ENCODE results near the gene CMTM8.

Gene CMTM8

DNA sequence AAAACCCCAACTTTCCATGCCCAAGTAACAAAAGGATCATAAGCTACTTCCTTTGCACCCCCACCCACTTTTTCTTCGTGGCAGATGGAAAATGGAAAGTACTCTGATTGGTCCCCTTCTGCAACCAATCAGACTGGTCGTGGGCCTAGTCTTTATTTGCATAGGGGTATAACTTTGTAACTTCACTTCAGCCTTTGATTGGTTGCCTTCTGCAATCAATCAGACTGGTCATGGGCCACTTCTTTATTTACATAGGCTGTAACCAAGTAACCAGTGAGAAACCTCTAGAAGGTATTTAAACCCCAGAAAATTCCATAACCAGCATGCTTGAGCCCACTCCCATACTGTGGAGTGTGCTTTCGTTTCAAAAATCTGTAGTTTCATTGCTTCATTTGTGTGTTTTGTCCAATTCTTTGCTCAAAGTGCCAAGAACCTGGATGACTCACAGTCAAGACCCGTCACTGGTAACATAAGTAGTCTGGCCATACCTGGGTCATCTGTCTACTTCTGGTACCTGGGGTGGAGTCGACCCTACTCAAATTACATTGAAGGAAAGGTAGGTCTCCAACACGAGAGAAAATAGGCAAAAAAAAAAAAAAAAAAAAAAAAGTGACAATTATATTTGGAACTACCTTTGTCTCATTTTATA is 41.9 kb downstream of the CMTM8 start:
- DNase-seq = no peak

DNA sequence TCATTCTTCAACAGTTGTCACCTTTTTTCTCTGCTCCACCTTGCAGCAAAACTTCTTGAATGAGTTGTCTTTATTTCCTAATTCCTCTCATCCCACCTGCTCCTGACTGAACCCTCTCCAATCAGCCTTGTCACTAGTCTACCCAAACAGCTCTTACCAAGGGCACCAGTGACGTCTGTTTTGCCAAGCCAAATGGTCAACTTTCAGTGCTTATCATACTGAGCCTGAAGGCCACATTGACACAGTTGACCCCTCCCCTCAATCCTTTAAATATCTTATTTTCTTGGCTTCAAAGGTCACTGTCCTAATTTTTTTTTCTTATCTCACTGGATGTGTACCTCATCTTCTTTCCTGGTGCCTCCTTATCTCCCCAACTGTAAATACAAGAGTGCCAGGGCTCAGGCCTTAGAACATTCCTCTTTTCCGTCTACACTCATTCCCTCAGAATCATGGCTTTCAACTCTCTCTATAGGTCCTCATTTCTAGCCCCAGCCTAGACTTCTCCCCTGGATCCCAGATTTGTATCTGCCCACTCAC is 43.2 kb downstream of the CMTM8 start:
- DNase-seq = no peak

DNA sequence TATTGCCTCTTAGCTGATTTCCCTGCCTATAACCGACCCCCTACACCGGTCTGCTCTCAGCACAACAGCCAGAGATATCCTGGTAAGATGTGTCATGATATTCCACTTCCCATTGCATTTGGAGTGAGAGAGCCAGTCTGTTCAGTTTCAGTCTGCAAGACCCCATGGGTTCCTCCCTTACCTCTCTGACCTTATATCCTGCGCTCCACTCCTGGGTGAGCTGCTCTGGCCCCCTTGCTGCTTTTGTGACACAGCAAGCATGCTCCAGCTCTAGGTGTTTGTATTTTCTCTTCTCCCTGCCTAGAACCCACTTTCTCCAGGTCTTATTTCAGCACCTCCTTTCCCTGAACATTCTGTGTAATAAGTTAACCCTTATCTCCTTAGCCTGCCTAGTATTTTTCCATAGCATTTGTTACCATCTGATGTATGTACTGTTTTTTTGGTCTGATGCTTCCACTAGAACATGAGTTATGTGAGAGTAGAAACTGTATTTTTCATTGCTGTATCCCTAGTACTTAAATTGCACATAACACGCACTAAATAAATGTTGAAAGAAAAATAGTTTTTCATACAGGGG is 44.2 kb downstream of the CMTM8 start:
- DNase-seq = no peak

DNA sequence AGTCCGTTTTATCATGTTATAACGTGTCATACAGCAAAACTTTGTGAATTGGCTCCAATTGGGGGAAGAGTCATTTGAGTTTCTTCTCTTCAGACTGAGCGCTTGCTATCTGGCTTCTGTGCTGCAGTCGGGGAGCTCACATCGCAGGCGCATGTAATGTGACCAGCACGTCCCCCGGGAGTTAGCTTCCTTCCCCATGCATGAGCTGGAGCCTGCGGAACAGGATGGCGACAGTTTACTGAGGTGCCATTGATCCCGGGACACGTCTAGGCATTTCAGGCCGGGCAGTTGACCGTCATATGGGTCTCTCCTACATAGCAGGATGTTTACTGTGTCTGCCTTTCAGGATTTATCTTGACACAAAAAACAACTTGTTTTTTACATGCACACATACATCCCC is 44.8 kb downstream of the CMTM8 start:
- peak in 1 of 2 donors; percentile 8 for DNase-seq

DNA sequence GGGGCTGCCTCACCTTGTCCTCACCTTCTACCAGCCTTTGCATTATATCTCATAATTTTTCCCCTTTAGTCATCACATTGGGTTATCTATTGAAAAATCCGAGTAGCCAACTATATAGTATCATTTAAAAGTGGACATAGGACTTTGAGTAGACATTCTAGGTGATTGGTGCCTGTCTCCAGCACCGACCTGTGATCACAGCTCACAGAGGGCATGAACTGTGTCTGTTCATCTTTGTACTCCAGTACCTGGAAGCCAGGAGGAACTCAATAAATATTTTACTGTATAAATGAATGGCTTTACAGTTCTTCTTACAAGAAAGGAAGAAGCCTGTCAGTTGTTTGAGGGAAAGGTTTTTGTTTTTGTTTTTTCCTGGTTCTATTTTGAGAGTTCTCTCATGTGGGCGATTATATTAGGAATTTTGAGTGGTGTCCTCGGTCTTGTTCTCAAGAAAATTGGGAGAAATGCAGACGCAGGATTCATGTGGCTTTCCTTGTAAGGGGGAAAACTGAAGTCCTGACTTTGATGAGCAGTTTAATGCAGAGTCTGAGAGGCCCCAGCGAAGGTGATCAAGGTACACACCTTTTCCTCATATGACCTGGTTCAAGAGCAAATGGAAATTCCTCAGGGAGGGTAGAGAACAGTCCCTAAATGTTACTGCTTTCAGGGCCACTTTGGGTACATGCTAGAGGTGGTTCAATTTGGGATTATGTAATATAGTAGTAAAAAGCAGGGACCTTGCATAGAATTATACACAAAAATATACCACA is 46.1 kb downstream of the CMTM8 start:
- DNase-seq = no peak

DNA sequence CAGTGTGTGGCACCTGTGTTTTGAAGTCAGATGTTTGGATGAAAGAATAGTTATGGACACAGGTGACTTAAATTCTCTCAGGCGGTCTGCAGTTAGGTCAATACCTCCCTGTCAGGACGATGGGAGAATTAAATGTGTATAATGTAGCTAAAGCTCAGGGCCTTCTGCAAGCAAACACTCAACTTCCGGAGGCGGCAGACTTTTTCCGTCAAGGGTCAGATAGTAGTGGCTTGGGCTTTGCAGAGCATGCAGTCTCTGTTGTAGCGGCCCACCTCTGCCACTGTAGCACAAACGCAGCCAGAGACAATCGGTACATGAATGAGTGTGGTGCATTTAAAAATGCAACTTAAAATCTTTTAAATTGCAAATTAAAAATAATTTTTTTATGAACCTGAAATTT is 47.4 kb downstream of the CMTM8 start:
- no peak for DNase-seq

DNA sequence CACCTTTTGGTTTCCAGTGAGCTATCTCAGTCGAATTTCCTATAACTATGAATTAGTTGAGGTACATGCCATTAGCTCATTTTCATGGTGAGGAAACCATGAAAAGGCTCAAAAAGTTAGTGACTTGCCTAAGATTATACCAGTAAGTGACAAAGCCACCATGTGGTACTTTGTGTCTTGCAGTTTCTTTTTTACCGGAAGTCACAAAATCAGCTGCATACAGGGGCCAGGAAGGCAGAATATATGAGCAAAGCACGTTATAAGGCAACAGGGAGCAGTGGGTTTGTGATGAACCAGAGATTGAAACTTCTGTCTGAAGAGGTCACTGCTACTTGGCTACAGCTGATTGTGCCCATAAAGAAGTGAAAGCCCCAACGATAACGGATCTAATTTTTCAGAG is 50.3 kb downstream of the CMTM8 start:
- peak in 1 of 2 donors; percentile 55 for DNase-seq

DNA sequence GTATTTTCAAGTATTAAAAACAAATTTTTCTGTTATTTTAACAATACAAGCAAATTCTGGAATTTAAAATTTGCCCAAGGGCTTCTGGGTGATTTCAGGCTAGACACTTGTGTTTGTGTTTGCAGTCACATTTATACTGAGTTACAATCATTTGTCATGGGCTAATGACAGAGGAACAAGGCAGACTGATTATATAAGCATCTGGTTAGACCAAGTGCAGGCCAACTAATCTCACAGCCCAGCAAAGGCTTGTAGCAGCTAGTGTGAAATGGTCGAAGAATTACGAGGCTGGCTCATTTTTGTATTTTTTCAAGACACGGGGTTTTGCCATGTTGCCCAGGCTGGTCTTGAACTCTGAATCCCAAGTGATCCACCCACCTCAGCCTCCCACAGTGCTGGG is 52.1 kb downstream of the CMTM8 start:
- no peak for DNase-seq

DNA sequence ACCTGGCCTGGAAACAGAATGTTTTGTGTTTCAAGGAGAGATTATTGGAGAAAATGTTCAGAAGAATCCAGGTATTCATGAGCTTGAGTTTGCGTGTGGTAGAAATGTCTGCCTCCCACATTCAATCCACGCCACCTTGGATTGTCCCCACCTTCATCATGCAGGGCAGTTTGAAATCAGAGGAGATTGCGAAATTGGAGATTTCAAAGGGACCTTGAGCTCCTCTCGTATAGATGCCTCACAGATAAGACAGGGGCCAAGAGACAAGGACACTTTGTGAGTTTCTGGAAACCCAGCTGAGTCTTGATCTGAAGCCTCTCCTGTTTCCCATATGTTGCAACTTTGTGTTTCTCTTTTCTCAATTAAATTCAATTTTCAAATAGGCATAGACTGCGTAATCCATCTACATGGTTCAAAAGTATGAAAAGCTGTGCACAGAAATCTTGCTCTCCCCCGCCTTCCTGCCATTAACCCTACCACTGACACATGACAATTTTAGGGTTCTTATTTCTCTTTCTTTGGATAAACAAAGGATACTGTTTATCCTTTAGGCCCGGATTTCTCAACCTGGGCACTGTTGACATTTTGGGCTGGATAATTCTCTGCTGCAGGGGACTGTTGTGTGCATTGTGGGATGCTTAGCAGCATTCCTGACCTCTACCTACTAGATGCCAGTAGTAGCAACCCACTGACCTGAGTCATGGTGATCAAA is 53.8 kb downstream of the CMTM8 start:
- DNase-seq = no peak

DNA sequence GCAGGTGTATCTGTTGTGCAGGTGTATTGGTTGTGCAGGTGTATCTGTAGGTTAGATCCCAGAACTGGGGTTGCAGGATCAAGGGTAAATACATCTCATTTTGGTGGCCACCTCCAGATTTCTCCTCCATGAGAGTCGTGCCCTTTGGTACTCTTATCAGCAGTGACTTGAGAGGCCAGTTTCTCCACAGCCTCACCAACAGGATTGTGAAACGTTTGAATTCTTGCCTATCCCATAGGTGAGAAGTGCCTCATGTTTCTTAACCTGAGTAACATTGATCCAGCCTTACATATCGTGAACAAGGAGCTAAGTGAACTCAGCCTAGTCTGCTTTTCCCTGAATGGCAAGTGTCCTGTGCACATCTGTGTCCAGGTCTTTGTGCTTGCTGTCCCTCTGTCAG is 55.4 kb downstream of the CMTM8 start:
- DNase-seq = no peak

DNA sequence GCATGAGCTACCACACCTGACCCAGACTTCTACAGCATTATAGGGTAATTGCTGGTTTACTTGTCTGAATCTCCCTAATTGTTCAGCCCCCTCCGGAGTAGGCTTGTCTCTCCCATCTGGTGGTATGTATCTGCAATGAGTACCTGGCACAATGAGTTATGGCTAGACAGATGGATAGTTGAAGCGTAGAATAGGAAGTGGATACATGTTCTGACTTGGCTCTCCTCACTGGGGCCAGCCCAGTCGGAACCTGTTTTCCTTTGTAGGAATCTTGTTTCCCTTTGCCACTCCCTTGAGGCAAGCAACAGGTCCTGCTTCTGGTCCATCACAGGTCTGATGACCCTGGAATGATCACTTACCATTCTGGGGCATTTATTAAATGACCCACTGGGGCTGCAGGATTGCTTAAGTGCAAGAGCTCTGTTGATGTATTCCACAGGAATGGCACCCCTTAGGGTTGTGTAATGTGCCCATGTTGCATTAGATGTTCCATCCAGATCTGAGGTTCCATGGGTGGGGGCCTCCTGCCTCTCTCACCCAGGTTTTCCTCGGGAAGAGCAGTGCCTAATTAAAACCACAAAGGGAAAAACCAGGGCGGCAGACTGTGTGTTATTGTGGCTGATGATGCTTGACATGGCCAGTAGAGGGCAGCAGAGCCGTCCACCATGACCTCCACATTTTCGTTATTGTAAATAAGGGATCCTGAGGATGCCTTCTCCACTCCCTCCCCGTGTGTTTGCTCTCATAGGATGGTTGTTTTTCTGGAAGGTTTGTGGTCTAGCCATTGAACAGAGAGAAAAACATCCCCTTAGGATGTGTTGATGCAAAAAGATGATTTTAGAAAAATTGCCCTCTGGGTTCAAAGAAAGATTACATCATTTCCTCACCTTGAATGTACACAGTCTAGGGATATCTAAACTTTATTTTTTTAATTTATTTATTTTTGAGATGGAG is 58.0 kb downstream of the CMTM8 start:
- peak; percentile 59 to 67 for DNase-seq

DNA sequence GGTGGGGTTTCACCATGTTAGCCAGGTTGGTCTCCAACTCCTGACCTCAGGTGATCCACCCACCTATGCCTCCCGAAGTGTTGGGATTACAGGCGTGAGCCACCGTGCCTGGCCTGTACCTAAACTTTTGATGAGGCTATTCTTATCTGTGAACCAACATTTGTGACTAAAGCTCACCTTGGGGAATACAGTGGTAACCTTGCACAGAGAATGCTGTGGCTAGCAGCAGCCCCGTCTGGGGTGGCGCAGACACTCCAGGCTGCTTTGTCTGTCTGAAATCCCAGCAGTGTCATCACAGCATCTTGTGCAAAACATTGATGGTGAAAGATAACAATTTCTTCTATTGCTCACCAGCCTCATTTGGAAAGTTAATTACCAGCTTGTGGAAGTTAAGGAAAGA is 58.9 kb downstream of the CMTM8 start:
- peak; percentile 59 to 63 for DNase-seq

DNA sequence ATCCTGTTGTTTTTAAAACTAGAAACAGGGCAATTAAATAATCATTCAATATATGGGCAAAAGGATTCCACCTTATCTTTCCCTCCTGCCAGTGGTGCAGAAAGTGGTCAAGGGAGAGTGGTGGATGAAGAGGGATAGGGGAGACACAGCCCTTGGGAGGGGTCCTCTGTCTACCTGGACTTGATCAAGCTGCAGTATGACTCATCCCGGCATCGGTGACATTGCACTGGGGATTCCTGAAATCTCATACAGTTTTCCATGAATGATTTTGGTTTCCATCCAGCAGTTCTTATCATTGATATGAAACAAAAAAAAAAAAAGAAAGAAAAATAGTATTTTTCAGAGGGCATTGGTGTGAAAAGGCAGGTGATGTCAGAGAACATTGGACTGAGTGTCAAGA is 62.9 kb downstream of the CMTM8 start:
- DNase-seq = no peak

DNA sequence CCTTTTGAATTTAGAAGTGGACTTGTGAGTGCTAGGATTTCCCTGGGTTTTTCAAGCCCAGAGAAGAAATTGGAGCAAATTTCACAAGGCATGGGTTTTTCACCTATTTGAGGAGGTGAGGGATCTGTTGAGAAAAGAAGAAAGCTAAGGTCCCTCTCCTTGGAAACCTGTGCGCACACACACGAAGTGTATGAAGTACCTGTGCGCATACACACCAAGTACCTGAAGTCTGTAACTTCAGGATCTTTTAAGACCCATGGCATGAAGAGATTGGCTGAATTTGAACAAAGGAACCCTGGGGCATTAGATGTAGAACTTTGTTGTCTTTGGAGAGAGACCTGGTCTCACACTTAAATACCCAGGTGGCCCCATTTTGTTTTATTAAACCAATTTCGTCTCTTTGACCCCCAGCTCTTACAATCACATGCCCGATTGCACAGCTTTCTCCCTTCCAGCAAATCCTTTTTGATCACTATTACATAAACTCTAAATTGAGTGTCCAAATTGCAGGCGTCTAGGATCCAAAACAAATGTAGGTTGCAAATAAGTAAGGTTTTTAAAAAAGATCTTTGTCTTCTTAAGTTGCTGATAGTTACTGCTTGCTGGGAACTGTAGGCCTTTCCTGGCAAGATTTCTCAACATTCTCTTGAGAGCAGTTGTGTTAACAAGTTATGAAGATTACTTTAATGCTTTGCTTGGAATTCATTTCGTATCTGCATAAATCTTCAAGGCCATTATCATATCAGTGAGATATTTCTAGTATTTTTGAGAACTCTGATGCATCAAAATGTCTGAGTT is 64.3 kb downstream of the CMTM8 start:
- no peak for DNase-seq

DNA sequence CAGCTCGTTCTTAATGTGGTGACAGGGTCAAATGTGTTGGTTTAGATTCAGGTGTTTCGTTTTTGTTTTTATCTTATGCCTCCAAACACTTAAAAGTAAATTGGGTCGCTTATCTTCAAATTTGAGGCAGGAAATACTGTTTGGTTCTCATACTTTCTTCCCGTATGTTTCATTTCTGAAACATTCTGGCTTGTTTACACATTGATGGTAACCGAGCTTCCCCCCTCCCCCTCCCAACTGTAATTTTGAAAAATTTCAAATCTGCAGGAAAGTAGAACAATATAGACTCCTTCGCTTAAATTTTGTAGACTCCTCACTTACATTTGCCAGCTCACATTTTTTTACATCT is 64.9 kb downstream of the CMTM8 start:
- peak in 1 of 2 donors; percentile 32 for DNase-seq

DNA sequence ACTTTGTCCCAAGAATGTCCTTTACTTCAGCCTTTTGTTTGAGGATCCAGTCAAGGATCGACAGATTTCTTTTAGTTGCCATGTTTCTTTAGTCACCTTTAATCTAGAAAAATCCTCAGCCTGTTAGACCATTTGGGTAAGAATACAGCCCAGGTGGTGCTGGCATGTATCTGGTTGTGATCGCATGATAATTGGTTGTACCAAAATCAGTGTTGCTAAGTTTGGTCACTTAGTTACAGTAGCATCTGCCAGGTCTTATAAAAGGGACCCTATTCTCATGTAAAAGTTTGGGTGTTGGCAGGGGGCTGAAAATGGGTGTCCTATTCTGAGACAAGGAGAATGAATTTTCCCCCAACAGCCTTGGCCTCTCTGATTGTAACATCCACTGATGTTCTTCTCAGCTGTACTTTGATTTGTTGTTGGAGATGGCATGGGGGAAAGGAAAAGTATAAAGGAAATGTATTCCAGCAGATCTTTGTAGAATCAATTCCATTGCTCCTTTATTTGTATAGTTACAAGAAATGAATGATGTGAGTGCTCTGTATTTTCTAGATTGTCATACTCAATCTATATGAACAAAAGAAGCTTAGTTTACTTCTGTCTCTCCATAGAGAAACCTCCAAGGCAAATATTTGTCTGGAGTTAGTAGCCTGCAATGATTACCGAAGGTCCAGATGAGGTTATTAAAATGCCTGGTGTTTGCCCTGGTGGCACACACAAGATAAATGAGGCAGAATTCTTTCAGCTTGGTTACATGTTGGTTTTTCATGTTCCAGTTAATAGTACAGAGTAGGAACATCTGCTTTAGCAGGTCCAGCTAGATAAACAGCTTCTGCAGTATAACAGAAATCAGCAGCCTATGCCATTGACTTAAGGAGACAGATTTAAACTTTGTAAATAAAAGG is 65.7 kb downstream of the CMTM8 start:
- DNase-seq = no peak

DNA sequence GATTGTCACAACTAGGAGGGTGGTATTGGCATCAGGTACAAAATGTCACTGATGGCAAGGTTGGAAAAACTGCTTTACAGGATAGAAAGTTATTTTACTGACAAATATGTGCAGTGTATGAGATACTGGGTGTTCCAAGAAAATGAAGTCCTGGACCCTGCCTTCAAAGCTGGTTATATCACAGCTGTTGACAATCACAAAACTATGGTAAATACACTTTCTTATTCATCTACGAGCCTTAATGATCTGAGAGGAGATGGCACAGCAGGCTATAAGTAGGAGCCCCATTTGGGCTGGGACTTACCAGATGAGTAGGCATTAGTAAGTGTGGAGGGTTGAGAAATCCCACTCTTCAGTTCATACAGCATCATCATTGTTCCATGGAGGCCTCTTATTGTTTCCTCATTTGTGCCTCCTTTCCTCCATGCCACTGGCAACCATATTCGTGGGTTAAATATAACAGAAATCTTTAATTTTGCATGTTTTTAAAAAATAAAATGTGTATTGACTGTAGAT is 66.9 kb downstream of the CMTM8 start:
- no peak for DNase-seq

DNA sequence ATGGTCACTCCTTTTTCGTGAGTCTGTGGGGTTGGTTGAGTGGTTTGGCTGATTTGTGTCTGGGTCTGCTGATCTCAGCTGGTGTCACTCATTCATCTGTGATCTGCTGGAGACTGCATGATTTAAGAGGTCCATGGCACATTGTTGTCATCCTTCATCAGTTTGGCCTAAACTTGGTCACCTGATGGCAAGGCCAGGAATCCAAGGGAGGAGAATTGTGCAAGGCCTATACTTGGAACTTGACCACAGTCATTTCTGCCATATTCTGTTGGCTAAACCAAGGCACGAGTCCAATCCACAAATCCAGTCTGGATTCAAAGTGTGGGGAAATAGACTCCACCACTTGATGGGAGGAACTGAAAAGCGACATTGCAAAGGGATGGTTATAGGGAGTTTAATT is 67.6 kb downstream of the CMTM8 start:
- no peak for DNase-seq

DNA sequence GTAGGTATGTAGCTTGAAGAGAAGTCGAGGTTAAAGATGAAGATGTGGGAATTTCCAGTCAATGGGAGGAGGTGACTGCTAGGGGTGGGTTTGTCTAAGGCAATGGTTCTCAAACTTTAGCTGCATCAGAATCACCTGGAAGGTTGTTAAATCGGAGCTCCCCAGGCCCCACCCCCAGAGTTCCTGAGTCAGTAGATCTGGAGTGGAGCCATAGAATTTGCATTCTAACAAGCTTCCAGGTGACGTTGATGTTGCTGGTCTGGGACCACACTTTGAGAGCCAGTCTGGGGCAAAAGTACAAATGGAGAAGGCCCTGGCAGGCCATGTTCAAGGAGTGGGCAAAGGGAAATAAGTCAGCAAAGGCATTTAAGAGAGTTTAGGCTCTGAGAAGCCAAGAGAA is 69.1 kb downstream of the CMTM8 start:
- no peak for DNase-seq

DNA sequence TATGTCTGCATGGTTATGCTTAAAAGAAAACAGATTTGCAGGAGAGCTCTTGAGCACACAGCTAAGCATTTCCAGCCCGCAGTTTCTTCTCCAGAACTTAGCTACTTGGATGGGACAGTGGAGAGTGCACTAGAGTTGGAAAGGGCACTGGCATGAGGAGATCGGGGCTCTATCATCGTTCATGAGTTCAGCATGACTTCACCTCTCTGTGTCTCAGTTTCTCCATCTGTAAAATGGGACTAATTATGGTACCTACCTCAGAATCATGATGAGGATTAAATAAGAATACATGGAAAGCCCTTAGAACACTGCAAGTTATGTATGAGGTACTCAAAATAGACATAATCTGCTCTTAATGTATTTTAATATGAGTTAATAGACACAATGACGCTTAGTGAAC is 69.9 kb downstream of the CMTM8 start:
- DNase-seq = no peak
